HEK293 (cell line): Measurements from ENCODE around the gene STMP1.

ENCODE experiments used
- CTCF ChIA-PET: fragments of 350-600 bp; formaldehyde crosslinking; extraction: SDS; loops from one replicate; lab custom pipeline; 2021; ENCODE audit warnings: antibody characterized with exemption; lab: Yijun Ruan, JAX
- POLR2A ChIA-PET: fragments of 300-600 bp; formaldehyde crosslinking; extraction: SDS; loops from one replicate; lab custom pipeline; 2020; ENCODE audit warnings: antibody characterized with exemption, inconsistent platforms; lab: Yijun Ruan, JAX
- H3K27ac ChIP-seq: fragments of 200-500 bp; sonication (Bioruptor generic); 2 replicates; pipeline ENCODE4 v1.5.1; 2014; ENCODE audit warnings: low read depth, low read length, control low read depth, inconsistent platforms; ENCODE audit errors: extremely low read depth
- H3K36me3 ChIP-seq, 2 experiments: fragments of 200-500 bp in 1 of 2; sonication (Bioruptor generic) in 1 of 2; 1 replicate in 1 of 2; 2 replicates in 1 of 2; pipeline ENCODE4 v1.5.1; 2014 to 2017; ENCODE audit warnings: inconsistent platforms in 2 of 2, low read length in 2 of 2; ENCODE audit not compliant: control insufficient read depth in 2 of 2, insufficient read depth in 1 of 2
- H3K4me1 ChIP-seq: fragments of 200-500 bp; sonication (Bioruptor generic); 2 replicates; pipeline ENCODE4 v1.5.1; 2014; ENCODE audit warnings: mild to moderate bottlenecking, low read length, inconsistent platforms; ENCODE audit not compliant: control insufficient read depth, insufficient read depth
- H3K4me3 ChIP-seq: 2 replicates; pipeline ENCODE4 v1.5.1; 2011; ENCODE audit warnings: low read depth, mild to moderate bottlenecking, control low read depth, low read length, moderate library complexity
- H3K9me3 ChIP-seq: fragments of 200-500 bp; sonication (Bioruptor generic); 2 replicates; pipeline ENCODE4 v1.5.1; 2014; ENCODE audit warnings: low read depth, low read length, inconsistent platforms; ENCODE audit not compliant: control insufficient read depth, insufficient read depth
- EGR2 ChIP-seq: fragments of 450-650 bp; formaldehyde crosslinking; IDR thresholded peaks from 2 replicates; pipeline ENCODE4 v1.5.1; 2016; ENCODE audit warnings: low read depth, missing biosample characterization, missing genetic modification characterization
- KLF9 ChIP-seq: fragments of 450-650 bp; formaldehyde crosslinking; IDR thresholded peaks from 2 replicates; pipeline ENCODE4 v1.5.1; 2016; ENCODE audit warnings: missing biosample characterization, missing genetic modification characterization, low read depth
- PRDM1 ChIP-seq: fragments of 450-650 bp; formaldehyde crosslinking; IDR thresholded peaks from 2 replicates; pipeline ENCODE4; 2016; ENCODE audit warnings: missing biosample characterization, missing genetic modification characterization
- PRDM4 ChIP-seq: fragments of 450-650 bp; formaldehyde crosslinking; IDR thresholded peaks from 2 replicates; pipeline ENCODE4 v1.5.1; 2017; ENCODE audit warnings: missing biosample characterization, missing genetic modification characterization
- SCRT2 ChIP-seq: fragments of 450-650 bp; formaldehyde crosslinking; IDR thresholded peaks from 2 replicates; pipeline ENCODE4 v1.5.1; 2016; ENCODE audit warnings: missing biosample characterization, missing genetic modification characterization
- ZBTB7A ChIP-seq: fragments of 450-650 bp; formaldehyde crosslinking; IDR thresholded peaks from 2 replicates; pipeline ENCODE4 v1.5.1; 2016; ENCODE audit warnings: low read depth, missing biosample characterization, missing genetic modification characterization
- ZNF121 ChIP-seq: fragments of 450-650 bp; formaldehyde crosslinking; IDR thresholded peaks from 2 replicates; pipeline ENCODE4 v1.5.1; 2016; ENCODE audit warnings: missing biosample characterization, missing genetic modification characterization
- ZNF174 ChIP-seq: fragments of 450-650 bp; formaldehyde crosslinking; IDR thresholded peaks from 2 replicates; pipeline ENCODE4 v1.5.0; 2017; ENCODE audit warnings: missing biosample characterization, mild to moderate bottlenecking, missing genetic modification characterization
- ZNF221 ChIP-seq: fragments of 450-650 bp; formaldehyde crosslinking; IDR thresholded peaks from 2 replicates; pipeline ENCODE4 v1.5.1; 2017; ENCODE audit warnings: missing biosample characterization, missing genetic modification characterization, borderline replicate concordance
- ZNF292 ChIP-seq: fragments of 450-650 bp; formaldehyde crosslinking; IDR thresholded peaks from 2 replicates; pipeline ENCODE4 v1.5.1; 2016; ENCODE audit warnings: low read depth, missing biosample characterization, missing genetic modification characterization, borderline replicate concordance
- ZNF449 ChIP-seq: fragments of 450-650 bp; formaldehyde crosslinking; IDR thresholded peaks from 2 replicates; pipeline ENCODE4 v1.5.1; 2017; ENCODE audit warnings: missing biosample characterization, mild to moderate bottlenecking, missing genetic modification characterization, moderate library complexity
- ZNF501 ChIP-seq: fragments of 450-650 bp; formaldehyde crosslinking; IDR thresholded peaks from 2 replicates; pipeline ENCODE4 v1.5.1; 2016; ENCODE audit warnings: missing biosample characterization, missing genetic modification characterization
- ZNF518A ChIP-seq: fragments of 450-650 bp; formaldehyde crosslinking; conservative IDR thresholded peaks from 2 replicates; pipeline ENCODE4 v1.5.1; 2016; ENCODE audit warnings: low read depth, missing biosample characterization, missing genetic modification characterization
- ZNF645 ChIP-seq: fragments of 450-650 bp; formaldehyde crosslinking; IDR thresholded peaks from 2 replicates; pipeline ENCODE4; 2016; ENCODE audit warnings: missing biosample characterization, missing genetic modification characterization
- ZNF837 ChIP-seq: fragments of 450-650 bp; formaldehyde crosslinking; IDR thresholded peaks from 2 replicates; pipeline ENCODE4 v1.5.1; 2016; ENCODE audit warnings: missing biosample characterization, missing genetic modification characterization
- ZSCAN23 ChIP-seq: fragments of 450-650 bp; formaldehyde crosslinking; IDR thresholded peaks from 2 replicates; pipeline ENCODE4 v1.5.1; 2016; ENCODE audit warnings: missing biosample characterization, missing genetic modification characterization
- ZSCAN5A ChIP-seq: fragments of 450-650 bp; formaldehyde crosslinking; IDR thresholded peaks from 2 replicates; pipeline ENCODE4 v1.5.1; 2016; ENCODE audit warnings: missing biosample characterization, missing genetic modification characterization

The STMP1 gene

GRCh38 chr7:135673360-135673706, 11.0 kb downstream of the STMP1 start:
- Histone ChIP-seq H3K36me3 (peaks cover 0 to 31% of the 10 kb centered on the region in 2 experiments; a peak in 1 of 3 replicates), H3K4me3 (no peak overlapping the region), H3K4me1 (no peaks in the 10 kb centered on the region), H3K9me3 (no peaks in the 10 kb centered on the region), H3K27ac (no peak overlapping the region)
- TF ChIP-seq ZNF221 (tag by site-specific recombination): no peak
- TF ChIP-seq ZNF501 (tag by site-specific recombination): no peak
- TF ChIP-seq ZNF121 (tag by site-specific recombination): no peak
- TF ChIP-seq ZNF837 (tag by site-specific recombination): no peak
- TF ChIP-seq ZNF292: no peak
- TF ChIP-seq ZNF174 (tag by site-specific recombination): no peak
- no peak for TF ChIP-seq KLF9 (tag by site-specific recombination)
- no peak for TF ChIP-seq ZNF449 (tag by site-specific recombination)
- TF ChIP-seq PRDM1 (tag by site-specific recombination): no peak
- no peak for TF ChIP-seq PRDM4
- TF ChIP-seq ZNF518A (tag by site-specific recombination): no peak
- no peak for TF ChIP-seq ZBTB7A (tag by site-specific recombination)
- TF ChIP-seq EGR2: no peak
- no peak for TF ChIP-seq ZNF645
- no peak for TF ChIP-seq ZSCAN23
- no peak for TF ChIP-seq ZSCAN5A
- TF ChIP-seq SCRT2 (tag by site-specific recombination): no peak
- ChIA-PET POLR2A (interaction anchor here (2.1 kb wide), 1 partner anchor 11 kb away, joined by 7 read pairs; the partner anchor contains the start of gene STMP1), CTCF (interaction anchor here (0.6 to 7.8 kb wide), 28 partner anchors 9 to 1256 kb away, joined by 3 to 58 read pairs (median 4); partner anchors contain the start of genes SLC13A4 and STMP1)
